ENCODE results near the gene BBIP1. TPM values are rescaled to one million over a fixed set of nuclear protein-coding genes. Genes with fewer than 3 reads are reported as not detected.

BBIP1 gene
- total RNA-seq, 3 donors from 2014 or later (not counting 1 experiment from before 2014, with no cell fraction given), result 27.2 to 58.6 (median 27.7) TPM

- ATAC-seq, result peak in 1 of 3 donors; percentile 34
- H3K4me3 Mint-ChIP-seq, result peak overlapping the region; percentile 32
- H3K9me3 ChIP-seq (ENCODE audit: control insufficient read depth, insufficient read depth, low read length), result no peaks in the 10 kb centered on the region
- peak overlapping the region; percentile 30 to 73 for H3K27ac Mint-ChIP-seq
- peaks cover 4% of the 10 kb centered on the region for H3K4me1 ChIP-seq (ENCODE audit: control insufficient read depth, insufficient read depth, low read length)
- peaks cover 33% of the 10 kb centered on the region for H3K36me3 Mint-ChIP-seq
- peaks cover 82% of the 10 kb centered on the region for H3K36me3 ChIP-seq (ENCODE audit: control insufficient read depth, insufficient read depth, low read length)
- DNase-seq, result peak in 1 of 2 donors; percentile 40
- H3K27ac ChIP-seq (ENCODE audit: low read length), result no peak overlapping the region
- intact Hi-C loops (cut with micrococcal nuclease), result no loop called here
- WGBS (ENCODE audit: insufficient coverage), result 70% methylated on average over 10 of the region's 10 CpGs
- no peak for TF ChIP-seq CTCF (IDR thresholded peaks at IDR 0.05)
- no peaks in the 10 kb centered on the region for H3K27me3 ChIP-seq (ENCODE audit: control insufficient read depth, insufficient read depth, low read length)
- peaks cover 36 to 37% of the 10 kb centered on the region in 2 donors for H3K4me1 Mint-ChIP-seq
- H3K27me3 Mint-ChIP-seq (ENCODE audit: low read depth in 2 of 2), result no peaks in the 10 kb centered on the region
- H3K4me3 ChIP-seq (ENCODE audit: low read length), result no peak overlapping the region
- H3K9me3 Mint-ChIP-seq, result no peaks in the 10 kb centered on the region
Observed at GRCh38 chr10:110883924-110884323, 35.1 kb downstream of the BBIP1 start.

- Histone ChIP-seq H3K9me3 (ENCODE audit: control insufficient read depth, insufficient read depth, low read length) (no peaks in the 10 kb centered on the region), H3K27ac (ENCODE audit: low read length) (no peak overlapping the region), H3K4me3 (ENCODE audit: low read length) (no peak overlapping the region), H3K36me3 (ENCODE audit: control insufficient read depth, insufficient read depth, low read length) (peaks cover 83% of the 10 kb centered on the region), H3K4me1 (ENCODE audit: control insufficient read depth, insufficient read depth, low read length) (peaks cover 4% of the 10 kb centered on the region), H3K27me3 (ENCODE audit: control insufficient read depth, insufficient read depth, low read length) (no peaks in the 10 kb centered on the region)
- Mint-ChIP-seq H3K4me1 (peaks cover 38 to 44% of the 10 kb centered on the region in 2 donors), H3K27ac (peak overlapping the region; percentile 21 to 71), H3K27me3 (ENCODE audit: low read depth in 2 of 2) (no peaks in the 10 kb centered on the region), H3K36me3 (peaks cover 26% of the 10 kb centered on the region), H3K4me3 (no peak overlapping the region), H3K9me3 (no peaks in the 10 kb centered on the region)
- intact Hi-C loops (cut with micrococcal nuclease), result no loop called here
- no peak for ATAC-seq
- WGBS (ENCODE audit: insufficient coverage), result 76% methylated on average over 4 of the region's 4 CpGs
- no peak for DNase-seq
- TF ChIP-seq CTCF (IDR thresholded peaks at IDR 0.05), result no peak
Observed at GRCh38 chr10:110881905-110882304, 37.1 kb downstream of the BBIP1 start.

- Mint-ChIP-seq H3K4me3 (peak overlapping the region; percentile 3), H3K9me3 (no peaks in the 10 kb centered on the region), H3K27ac (peak overlapping the region in 1 of 2 donors; percentile 9), H3K27me3 (ENCODE audit: low read depth in 2 of 2) (no peaks in the 10 kb centered on the region), H3K36me3 (peaks cover 26% of the 10 kb centered on the region), H3K4me1 (peaks cover 36 to 42% of the 10 kb centered on the region in 2 donors)
- WGBS (ENCODE audit: insufficient coverage), result 95% methylated on average over 9 of the region's 9 CpGs
- Histone ChIP-seq H3K27ac (ENCODE audit: low read length) (no peak overlapping the region), H3K36me3 (ENCODE audit: control insufficient read depth, insufficient read depth, low read length) (peaks cover 82% of the 10 kb centered on the region), H3K9me3 (ENCODE audit: control insufficient read depth, insufficient read depth, low read length) (no peaks in the 10 kb centered on the region), H3K4me3 (ENCODE audit: low read length) (no peak overlapping the region), H3K27me3 (ENCODE audit: control insufficient read depth, insufficient read depth, low read length) (no peaks in the 10 kb centered on the region), H3K4me1 (ENCODE audit: control insufficient read depth, insufficient read depth, low read length) (peaks cover 4% of the 10 kb centered on the region)
- intact Hi-C loops (cut with micrococcal nuclease), result no loop called here
- no peak for DNase-seq
- no peak for TF ChIP-seq CTCF (IDR thresholded peaks at IDR 0.05)
- no peak for ATAC-seq
Observed at GRCh38 chr10:110881247-110881646, 37.7 kb downstream of the BBIP1 start.

- no peaks in the 10 kb centered on the region for H3K9me3 ChIP-seq (ENCODE audit: control insufficient read depth, insufficient read depth, low read length)
- no peak overlapping the region for H3K4me3 Mint-ChIP-seq
- peak in 1 of 3 donors; percentile 2 for ATAC-seq
- H3K27me3 Mint-ChIP-seq (ENCODE audit: low read depth in 2 of 2), result no peaks in the 10 kb centered on the region
- H3K27ac Mint-ChIP-seq, result peak overlapping the region; percentile 9 to 29
- no peak for TF ChIP-seq CTCF (IDR thresholded peaks at IDR 0.05)
- no peak for DNase-seq
- no peaks in the 10 kb centered on the region for H3K9me3 Mint-ChIP-seq
- peaks cover 22% of the 10 kb centered on the region for H3K36me3 Mint-ChIP-seq
- peaks cover 79% of the 10 kb centered on the region for H3K36me3 ChIP-seq (ENCODE audit: control insufficient read depth, insufficient read depth, low read length)
- H3K4me1 Mint-ChIP-seq, result peaks cover 33 to 42% of the 10 kb centered on the region in 2 donors
- H3K27me3 ChIP-seq (ENCODE audit: control insufficient read depth, insufficient read depth, low read length), result no peaks in the 10 kb centered on the region
- peaks cover 6% of the 10 kb centered on the region for H3K4me1 ChIP-seq (ENCODE audit: control insufficient read depth, insufficient read depth, low read length)
- no peak overlapping the region for H3K27ac ChIP-seq (ENCODE audit: low read length)
- 78% methylated on average over 3 of the region's 3 CpGs for WGBS (ENCODE audit: insufficient coverage)
- no peak overlapping the region for H3K4me3 ChIP-seq (ENCODE audit: low read length)
- intact Hi-C loops (cut with micrococcal nuclease), result no loop called here
Observed at GRCh38 chr10:110880012-110880411, 39.0 kb downstream of the BBIP1 start.
